Measurements from ENCODE around the gene PRDM11. TPM values are rescaled to one million over a fixed set of nuclear protein-coding genes. Genes with fewer than 3 reads are reported as not detected.

Gene PRDM11
- total RNA-seq, 3 donors from 2014 or later: 7.6 to 25.2 (median 11.3) TPM

GRCh38 chr11:45152740-45153595, 6.5 kb downstream of the PRDM11 start:
- Histone ChIP-seq H3K4me1 (ENCODE audit: low read depth) (peaks cover 10% of the 10 kb centered on the region), H3K4me3 (no peak overlapping the region), H3K36me3 (ENCODE audit: low read depth) (no peaks in the 10 kb centered on the region), H3K9me3 (no peaks in the 10 kb centered on the region)
- ATAC-seq (no peak), DNase-seq (no peak)
- TF ChIP-seq, protein P1, sequence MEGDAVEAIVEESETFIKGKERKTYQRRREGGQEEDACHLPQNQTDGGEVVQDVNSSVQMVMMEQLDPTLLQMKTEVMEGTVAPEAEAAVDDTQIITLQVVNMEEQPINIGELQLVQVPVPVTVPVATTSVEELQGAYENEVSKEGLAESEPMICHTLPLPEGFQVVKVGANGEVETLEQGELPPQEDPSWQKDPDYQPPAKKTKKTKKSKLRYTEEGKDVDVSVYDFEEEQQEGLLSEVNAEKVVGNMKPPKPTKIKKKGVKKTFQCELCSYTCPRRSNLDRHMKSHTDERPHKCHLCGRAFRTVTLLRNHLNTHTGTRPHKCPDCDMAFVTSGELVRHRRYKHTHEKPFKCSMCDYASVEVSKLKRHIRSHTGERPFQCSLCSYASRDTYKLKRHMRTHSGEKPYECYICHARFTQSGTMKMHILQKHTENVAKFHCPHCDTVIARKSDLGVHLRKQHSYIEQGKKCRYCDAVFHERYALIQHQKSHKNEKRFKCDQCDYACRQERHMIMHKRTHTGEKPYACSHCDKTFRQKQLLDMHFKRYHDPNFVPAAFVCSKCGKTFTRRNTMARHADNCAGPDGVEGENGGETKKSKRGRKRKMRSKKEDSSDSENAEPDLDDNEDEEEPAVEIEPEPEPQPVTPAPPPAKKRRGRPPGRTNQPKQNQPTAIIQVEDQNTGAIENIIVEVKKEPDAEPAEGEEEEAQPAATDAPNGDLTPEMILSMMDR (IDR thresholded peaks at IDR 0.05): no peak
- intact Hi-C loops (cut with DNase I, micrococcal nuclease): no loop called here

DNA sequence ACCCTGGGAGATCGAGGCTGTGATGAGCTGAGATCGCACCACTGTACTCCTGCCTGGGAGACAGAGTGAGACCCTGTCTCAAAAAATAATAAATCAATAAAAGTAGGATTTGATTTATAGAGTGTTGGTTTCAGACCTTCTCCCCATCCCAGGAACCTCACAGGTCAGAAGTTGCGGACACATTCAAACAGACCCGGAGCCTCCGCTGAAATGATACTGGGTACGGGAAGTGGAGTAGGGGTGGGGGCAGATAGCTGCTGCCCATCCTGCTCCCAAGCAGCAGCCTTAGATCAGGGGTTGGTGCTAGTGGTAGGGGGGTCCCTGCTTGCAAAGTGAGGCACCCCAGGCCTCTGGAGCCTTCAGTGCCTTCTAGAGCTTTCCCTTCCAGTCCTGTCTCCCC, 7.8 kb downstream of the PRDM11 start:
- peaks cover 16% of the 10 kb centered on the region for H3K4me1 ChIP-seq (ENCODE audit: low read depth)
- ATAC-seq (no peak), DNase-seq (no peak)

GRCh38 chr11:45155058-45155551, 8.7 kb downstream of the PRDM11 start:
- ATAC-seq: no peak
- Histone ChIP-seq H3K4me3 (no peak overlapping the region), H3K36me3 (ENCODE audit: low read depth) (no peaks in the 10 kb centered on the region), H3K4me1 (ENCODE audit: low read depth) (peaks cover 16% of the 10 kb centered on the region), H3K9me3 (no peaks in the 10 kb centered on the region)
- intact Hi-C loops (cut with DNase I, micrococcal nuclease): no loop called here
- no peak for DNase-seq
- TF ChIP-seq, protein P1 (IDR thresholded peaks at IDR 0.05): no peak

More for the DNA sequence above, 7.8 kb downstream of the PRDM11 start:
- intact Hi-C loops (cut with DNase I, micrococcal nuclease): no loop called here
- Histone ChIP-seq H3K4me3 (no peak overlapping the region), H3K9me3 (no peaks in the 10 kb centered on the region), H3K36me3 (ENCODE audit: low read depth) (no peaks in the 10 kb centered on the region)
- TF ChIP-seq, protein P1 (IDR thresholded peaks at IDR 0.05): no peak

GRCh38 chr11:45155627-45156180, 9.3 kb downstream of the PRDM11 start:
- H3K9me3 ChIP-seq: no peaks in the 10 kb centered on the region
- DNase-seq (no peak), ATAC-seq (no peak)
- no peaks in the 10 kb centered on the region for H3K36me3 ChIP-seq (ENCODE audit: low read depth)
- H3K4me3 ChIP-seq: no peak overlapping the region
- intact Hi-C loops (cut with DNase I, micrococcal nuclease): no loop called here
- TF ChIP-seq, protein P1 (IDR thresholded peaks at IDR 0.05): no peak
- peaks cover 16% of the 10 kb centered on the region for H3K4me1 ChIP-seq (ENCODE audit: low read depth)

- DNase-seq: no peak
- no peaks in the 10 kb centered on the region for H3K36me3 ChIP-seq (ENCODE audit: low read depth)
- no peak for ATAC-seq
- H3K4me3 ChIP-seq: no peak overlapping the region
- intact Hi-C loops (cut with DNase I, micrococcal nuclease): no loop called here
- peaks cover 16% of the 10 kb centered on the region for H3K4me1 ChIP-seq (ENCODE audit: low read depth)
- TF ChIP-seq, protein P1 (IDR thresholded peaks at IDR 0.05): no peak
- no peaks in the 10 kb centered on the region for H3K9me3 ChIP-seq
These were observed 9.8 kb downstream of the PRDM11 start for GRCh38 chr11:45156201-45156600.
